ENCODE data around the gene RABL3.

- no peak for TF ChIP-seq POLR2A (IDR thresholded peaks at IDR 0.05; ENCODE audit: low read length)
- no peak for TF ChIP-seq GATA1 (IDR thresholded peaks at IDR 0.05; ENCODE audit: low read depth, low read length)
Measured at GRCh38 chr3:120726791-120727190, 15.5 kb downstream of the RABL3 start.
